ENCODE measurements around the gene PRRT1. TPM values are rescaled to one million over a fixed set of nuclear protein-coding genes. Genes with fewer than 3 reads are reported as not detected.

Gene PRRT1
- total RNA-seq, 2 donors from 2014 or later, result 2.0 to 3.0 TPM

- no peak overlapping the region for H3K27ac ChIP-seq (ENCODE audit: low read depth, low read length)
- peaks cover 9% of the 10 kb centered on the region for H3K4me1 ChIP-seq (ENCODE audit: control insufficient read depth, insufficient read depth, low read length)
- 87 to 96% methylated on average over 3 to 7 of the region's 7 CpGs for WGBS, 2 experiments (ENCODE audit: insufficient coverage in 1 of 2, insufficient read length in 1 of 2)
- H3K36me3 Mint-ChIP-seq (ENCODE audit: low read depth), result peaks cover 10% of the 10 kb centered on the region
- TF ChIP-seq CTCF (conservative IDR thresholded peaks at IDR 0.05), result no peak
- H3K27me3 ChIP-seq (ENCODE audit: control insufficient read depth, insufficient read depth, low read length, poor library complexity, severe bottlenecking), result peaks cover 27% of the 10 kb centered on the region
- no peak overlapping the region for H3K27ac Mint-ChIP-seq
- DNase-seq, result no peak
- H3K9ac ChIP-seq (ENCODE audit: extremely low read depth, low read length, poor library complexity, severe bottlenecking), result no peak overlapping the region
- H3K9me3 Mint-ChIP-seq, result no peaks in the 10 kb centered on the region
- peaks cover 34% of the 10 kb centered on the region for H3K27me3 Mint-ChIP-seq (ENCODE audit: insufficient read depth)
- peaks cover 16% of the 10 kb centered on the region for H3K4me1 Mint-ChIP-seq
- no peak overlapping the region for H3K4me3 Mint-ChIP-seq
- H3K9me3 ChIP-seq (ENCODE audit: control insufficient read depth, low read length), result no peaks in the 10 kb centered on the region
- H3K4me3 ChIP-seq (ENCODE audit: low read length), result no peak overlapping the region
- H3K36me3 ChIP-seq (ENCODE audit: control insufficient read depth, insufficient read depth, low read length), result peaks cover 7% of the 10 kb centered on the region
These were observed 41.1 kb downstream of the PRRT1 start for GRCh38 chr6:32110632-32111031.

- Histone ChIP-seq H3K4me3 (ENCODE audit: low read length) (no peak overlapping the region), H3K36me3 (ENCODE audit: control insufficient read depth, insufficient read depth, low read length) (peaks cover 2% of the 10 kb centered on the region), H3K9ac (ENCODE audit: extremely low read depth, low read length, poor library complexity, severe bottlenecking) (no peak overlapping the region), H3K9me3 (ENCODE audit: control insufficient read depth, low read length) (no peaks in the 10 kb centered on the region), H3K4me1 (ENCODE audit: control insufficient read depth, insufficient read depth, low read length) (peaks cover 9% of the 10 kb centered on the region), H3K27me3 (ENCODE audit: control insufficient read depth, insufficient read depth, low read length, poor library complexity, severe bottlenecking) (peaks cover 27% of the 10 kb centered on the region), H3K27ac (ENCODE audit: low read depth, low read length) (no peak overlapping the region)
- Mint-ChIP-seq H3K4me3 (no peak overlapping the region), H3K27ac (no peak overlapping the region), H3K27me3 (ENCODE audit: insufficient read depth) (peaks cover 39% of the 10 kb centered on the region), H3K9me3 (no peaks in the 10 kb centered on the region), H3K36me3 (ENCODE audit: low read depth) (peaks cover 2% of the 10 kb centered on the region), H3K4me1 (peaks cover 16% of the 10 kb centered on the region)
- TF ChIP-seq CTCF (conservative IDR thresholded peaks at IDR 0.05), result no peak
- no peak for DNase-seq
- 73 to 100% methylated on average over 2 to 6 of the region's 6 CpGs for WGBS, 2 experiments (ENCODE audit: insufficient coverage in 1 of 2, insufficient read length in 1 of 2)
These were observed 42.0 kb downstream of the PRRT1 start for GRCh38 chr6:32109765-32110160.

- 20 to 42% methylated on average over 1 to 10 of the region's 12 CpGs for WGBS, 2 experiments (ENCODE audit: insufficient coverage in 1 of 2, insufficient read length in 1 of 2)
- H3K27ac Mint-ChIP-seq, result peak within 1 kb of the TSS; percentile 69
- peaks cover 43% of the 10 kb centered on the region for H3K27me3 Mint-ChIP-seq (ENCODE audit: insufficient read depth)
- Histone ChIP-seq H3K4me1 (ENCODE audit: control insufficient read depth, insufficient read depth, low read length) (peaks cover 9% of the 10 kb centered on the region), H3K36me3 (ENCODE audit: control insufficient read depth, insufficient read depth, low read length) (no peaks in the 10 kb centered on the region), H3K27me3 (ENCODE audit: control insufficient read depth, insufficient read depth, low read length, poor library complexity, severe bottlenecking) (peaks cover 27% of the 10 kb centered on the region), H3K9ac (ENCODE audit: extremely low read depth, low read length, poor library complexity, severe bottlenecking) (no peak within 1 kb of the TSS), H3K27ac (ENCODE audit: low read depth, low read length) (no peak within 1 kb of the TSS), H3K9me3 (ENCODE audit: control insufficient read depth, low read length) (no peaks in the 10 kb centered on the region), H3K4me3 (ENCODE audit: low read length) (no peak within 1 kb of the TSS)
- H3K4me1 Mint-ChIP-seq, result peaks cover 16% of the 10 kb centered on the region
- TF ChIP-seq CTCF (conservative IDR thresholded peaks at IDR 0.05), result no peak
- H3K36me3 Mint-ChIP-seq (ENCODE audit: low read depth), result no peaks in the 10 kb centered on the region
- DNase-seq, result no peak
- H3K4me3 Mint-ChIP-seq, result no peak within 1 kb of the TSS
- no peaks in the 10 kb centered on the region for H3K9me3 Mint-ChIP-seq
These were observed 42.5 kb downstream of the PRRT1 start, which contains the start of gene TNXB for GRCh38 chr6:32109114-32109764. Gene TNXB (minus strand): TSS chr6:32109338. CDS start chr6:32098198, 11,140 bp downstream.

All from endodermal cell (in vitro differentiated cells).